ENCODE results near the gene CNTNAP4. TPM values are rescaled to one million over a fixed set of nuclear protein-coding genes. Genes with fewer than 3 reads are reported as not detected.

CNTNAP4 gene
- total RNA-seq, 2 donors from 2014 or later = not detected

- Histone ChIP-seq H3K27me3 (no peaks in the 10 kb centered on the region), H3K36me3 (no peaks in the 10 kb centered on the region), H3K9me3 (no peaks in the 10 kb centered on the region), H3K27ac (no peak overlapping the region), H3K4me1 (no peaks in the 10 kb centered on the region), H3K4me3 (no peak overlapping the region)
- TF ChIP-seq CTCF (IDR thresholded peaks at IDR 0.05) = no peak
- DNase-seq (ENCODE audit: low spot score) = no peak
Measured at GRCh38 chr16:76237471-76237870, 39.7 kb upstream of the CNTNAP4 start.

GRCh38 chr16:76241755-76242154 lies 35.4 kb upstream of the CNTNAP4 start:
- Histone ChIP-seq H3K4me3 (no peak overlapping the region), H3K9me3 (no peaks in the 10 kb centered on the region), H3K27me3 (no peaks in the 10 kb centered on the region), H3K4me1 (no peaks in the 10 kb centered on the region), H3K27ac (no peak overlapping the region), H3K36me3 (no peaks in the 10 kb centered on the region)
- no peak for TF ChIP-seq CTCF (IDR thresholded peaks at IDR 0.05)
- DNase-seq (ENCODE audit: low spot score) = no peak

- TF ChIP-seq CTCF (IDR thresholded peaks at IDR 0.05) = no peak
- Histone ChIP-seq H3K27me3 (no peaks in the 10 kb centered on the region), H3K4me1 (no peaks in the 10 kb centered on the region), H3K9me3 (no peaks in the 10 kb centered on the region), H3K27ac (no peak overlapping the region), H3K36me3 (no peaks in the 10 kb centered on the region), H3K4me3 (no peak overlapping the region)
- no peak for DNase-seq (ENCODE audit: low spot score)
Measured at GRCh38 chr16:76243620-76244019, 33.6 kb upstream of the CNTNAP4 start.

- H3K4me3 ChIP-seq = no peak overlapping the region
- H3K27ac ChIP-seq = no peak overlapping the region
- H3K27me3 ChIP-seq = no peaks in the 10 kb centered on the region
- TF ChIP-seq CTCF (IDR thresholded peaks at IDR 0.05) = no peak
- no peaks in the 10 kb centered on the region for H3K36me3 ChIP-seq
- H3K9me3 ChIP-seq = no peaks in the 10 kb centered on the region
- H3K4me1 ChIP-seq = no peaks in the 10 kb centered on the region
- no peak for DNase-seq (ENCODE audit: low spot score)
Measured at GRCh38 chr16:76246587-76246986, 30.6 kb upstream of the CNTNAP4 start.

GRCh38 chr16:76265434-76266045 lies 11.7 kb upstream of the CNTNAP4 start:
- Histone ChIP-seq H3K9me3 (peaks cover 0 to 20% of the 10 kb centered on the region in 2 donors), H3K4me1 (no peaks in the 10 kb centered on the region), H3K4me3 (no peak overlapping the region), H3K27me3 (no peaks in the 10 kb centered on the region), H3K27ac (no peak overlapping the region), H3K36me3 (no peaks in the 10 kb centered on the region)
- peak in 1 of 2 donors; percentile 21 for TF ChIP-seq CTCF (IDR thresholded peaks at IDR 0.05)
- DNase-seq (ENCODE audit: low spot score) = no peak

GRCh38 chr16:76268824-76269223 lies 8.4 kb upstream of the CNTNAP4 start:
- peaks cover 0 to 20% of the 10 kb centered on the region in 2 donors for H3K9me3 ChIP-seq

More at GRCh38 chr16:76268824-76269223, 8.4 kb upstream of the CNTNAP4 start:
- Histone ChIP-seq H3K4me1 (no peaks in the 10 kb centered on the region), H3K27ac (no peak overlapping the region), H3K27me3 (no peaks in the 10 kb centered on the region), H3K36me3 (no peaks in the 10 kb centered on the region), H3K4me3 (no peak overlapping the region)
- no peak for TF ChIP-seq CTCF (IDR thresholded peaks at IDR 0.05)
- DNase-seq (ENCODE audit: low spot score) = no peak

Measured in right atrium auricular region (tissue), 2 donors.